LNCAP (cell line): ENCODE data around the gene FYCO1.

ENCODE experiments used
- TF ChIP-seq, protein P1 (sequence below): fragments of 450-650 bp; IDR thresholded peaks from 2 replicates; pipeline ENCODE4 v1.5.1; 2017; ENCODE audit warnings: mild to moderate bottlenecking

FYCO1 gene

DNA sequence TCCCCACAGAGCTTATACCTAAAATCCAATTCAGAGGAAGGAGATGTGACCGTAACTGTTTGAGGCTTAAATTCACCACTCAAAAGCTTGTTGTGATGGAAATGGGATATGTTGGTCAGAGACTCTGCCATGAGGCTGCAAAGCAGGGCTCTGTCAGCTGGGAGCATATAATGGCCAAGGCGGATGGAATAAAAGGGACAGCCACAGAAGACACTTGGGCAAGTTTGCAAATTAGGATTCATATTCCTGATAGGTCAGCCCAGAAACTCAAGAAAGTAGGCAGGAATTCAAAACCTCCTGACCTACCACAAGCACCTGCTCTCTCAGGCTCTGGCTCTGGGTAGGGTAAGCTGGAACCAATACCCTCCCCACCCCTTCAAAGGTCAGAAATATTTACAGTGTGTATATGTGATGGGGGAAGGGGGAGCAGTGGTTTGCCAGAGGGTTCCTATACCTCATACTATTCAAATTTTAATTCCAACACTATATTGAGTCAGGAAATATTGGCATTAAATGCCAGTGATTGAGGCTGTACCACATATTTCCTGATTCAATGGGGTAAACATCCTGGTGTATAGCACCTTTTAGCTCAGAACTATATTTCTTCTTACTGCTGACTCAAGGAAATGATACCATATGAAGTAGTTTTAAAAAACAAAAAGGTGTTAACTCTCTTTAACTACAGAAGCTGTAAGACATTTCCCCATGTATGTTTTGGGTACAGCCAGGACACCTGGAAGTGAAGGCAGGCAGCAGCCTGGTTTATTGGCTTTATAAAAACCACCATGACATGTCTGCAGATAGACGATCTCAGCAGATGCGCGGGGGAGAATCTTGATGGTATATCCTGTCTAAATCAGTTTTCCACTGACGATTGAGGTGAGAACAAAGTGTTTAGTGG lies 19.2 kb downstream of the FYCO1 start:
- TF ChIP-seq, protein P1, sequence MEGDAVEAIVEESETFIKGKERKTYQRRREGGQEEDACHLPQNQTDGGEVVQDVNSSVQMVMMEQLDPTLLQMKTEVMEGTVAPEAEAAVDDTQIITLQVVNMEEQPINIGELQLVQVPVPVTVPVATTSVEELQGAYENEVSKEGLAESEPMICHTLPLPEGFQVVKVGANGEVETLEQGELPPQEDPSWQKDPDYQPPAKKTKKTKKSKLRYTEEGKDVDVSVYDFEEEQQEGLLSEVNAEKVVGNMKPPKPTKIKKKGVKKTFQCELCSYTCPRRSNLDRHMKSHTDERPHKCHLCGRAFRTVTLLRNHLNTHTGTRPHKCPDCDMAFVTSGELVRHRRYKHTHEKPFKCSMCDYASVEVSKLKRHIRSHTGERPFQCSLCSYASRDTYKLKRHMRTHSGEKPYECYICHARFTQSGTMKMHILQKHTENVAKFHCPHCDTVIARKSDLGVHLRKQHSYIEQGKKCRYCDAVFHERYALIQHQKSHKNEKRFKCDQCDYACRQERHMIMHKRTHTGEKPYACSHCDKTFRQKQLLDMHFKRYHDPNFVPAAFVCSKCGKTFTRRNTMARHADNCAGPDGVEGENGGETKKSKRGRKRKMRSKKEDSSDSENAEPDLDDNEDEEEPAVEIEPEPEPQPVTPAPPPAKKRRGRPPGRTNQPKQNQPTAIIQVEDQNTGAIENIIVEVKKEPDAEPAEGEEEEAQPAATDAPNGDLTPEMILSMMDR: no peak

DNA sequence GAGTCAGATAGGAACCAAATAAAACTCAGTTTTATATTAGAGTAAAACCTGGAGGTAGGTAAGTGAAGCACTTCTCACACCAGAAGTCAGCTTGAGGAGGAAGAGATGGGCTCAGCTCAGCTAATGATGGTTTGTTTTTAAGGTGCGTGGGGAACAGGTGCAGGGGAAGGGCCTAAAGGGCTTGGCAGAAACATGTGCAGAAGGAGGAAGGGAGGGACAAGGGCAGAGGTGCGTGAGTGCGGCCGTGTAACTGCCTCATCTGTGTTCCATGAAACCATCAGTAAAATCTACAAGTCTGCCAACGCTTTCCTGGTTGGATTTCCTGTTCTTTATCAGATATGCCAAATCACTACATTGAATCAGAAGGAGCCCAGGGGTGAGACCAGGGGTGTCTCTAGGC lies 19.9 kb downstream of the FYCO1 start:
- TF ChIP-seq, protein P1: no peak

DNA sequence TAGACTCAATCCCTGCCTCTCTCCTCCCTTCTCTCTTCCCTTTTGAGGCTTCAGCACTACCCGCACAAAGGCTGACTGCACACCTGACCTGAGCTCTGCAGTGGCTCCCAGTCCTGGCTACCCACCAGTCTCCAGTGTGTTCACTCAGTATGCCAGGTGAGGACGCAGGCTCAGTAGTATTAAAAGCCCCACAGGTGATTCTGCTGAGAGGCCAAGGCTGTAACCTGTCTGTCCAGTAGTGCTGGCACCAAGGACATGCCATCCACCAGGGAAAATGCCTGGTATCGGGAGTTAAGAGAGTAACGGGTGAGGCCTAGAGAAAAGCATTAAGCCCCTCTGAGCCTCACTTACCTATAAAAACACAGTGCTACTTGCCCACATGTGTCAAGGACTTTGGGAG lies 20.9 kb downstream of the FYCO1 start:
- TF ChIP-seq, protein P1: no peak

DNA sequence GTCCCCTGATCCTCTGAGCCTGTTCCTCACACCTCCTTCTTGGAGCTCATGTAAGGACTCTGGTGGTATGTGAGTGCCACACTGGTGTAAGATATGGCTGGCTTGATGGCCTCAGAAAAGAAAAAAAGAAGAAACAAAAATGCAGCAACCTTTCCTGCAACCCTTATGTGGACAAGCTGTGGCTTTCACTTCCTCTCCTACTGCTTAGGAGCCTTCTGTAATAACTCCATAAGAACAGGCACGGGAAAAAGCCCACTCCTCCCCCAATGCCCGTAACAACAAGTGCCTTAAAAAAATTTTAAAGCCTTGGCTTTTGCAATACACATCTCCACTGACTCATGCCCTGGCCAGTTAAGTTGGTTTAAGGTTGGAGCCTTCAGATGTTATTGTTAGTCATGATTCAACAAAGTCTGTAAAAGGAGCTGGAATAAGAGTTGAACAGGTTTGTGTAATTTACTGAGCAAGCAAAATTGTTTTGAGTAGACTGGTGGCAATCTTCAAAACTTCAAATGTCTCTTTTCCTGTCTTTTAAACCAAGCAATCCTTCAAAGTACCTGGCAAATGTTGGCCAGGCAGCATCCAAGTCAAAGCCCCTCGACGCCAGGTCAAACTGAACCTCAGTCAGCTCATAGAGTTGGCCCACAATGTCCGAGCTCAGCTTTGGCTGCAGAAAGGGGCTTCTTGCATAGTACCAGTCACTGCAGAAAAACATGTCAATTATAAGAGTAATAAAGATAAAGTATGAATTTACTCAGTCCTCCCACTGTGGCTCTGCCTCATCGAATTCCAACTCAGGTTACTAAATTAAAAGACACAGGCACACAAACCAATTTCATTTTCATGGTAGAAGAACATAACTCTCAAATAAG lies 22.9 kb downstream of the FYCO1 start:
- TF ChIP-seq, protein P1: no peak

DNA sequence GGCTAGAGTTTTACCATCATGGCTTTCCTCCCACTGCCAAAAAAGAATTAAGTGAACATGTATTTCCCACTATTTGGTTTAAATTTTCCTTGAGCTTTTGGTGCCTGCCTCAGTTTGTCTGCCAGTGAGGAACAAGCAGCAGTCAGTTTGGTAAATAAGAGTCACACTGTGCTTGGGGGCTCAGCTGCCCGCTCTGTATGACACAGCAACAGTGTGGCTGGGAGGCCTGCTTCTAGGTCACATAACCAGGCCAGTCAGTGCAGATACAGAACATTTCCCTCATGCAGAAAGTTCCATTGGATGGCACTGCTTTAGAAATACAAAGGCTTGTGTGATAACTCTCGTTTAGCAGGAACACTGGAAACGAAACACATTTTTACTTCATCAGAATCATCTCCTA lies 25.7 kb downstream of the FYCO1 start:
- TF ChIP-seq, protein P1: no peak

DNA sequence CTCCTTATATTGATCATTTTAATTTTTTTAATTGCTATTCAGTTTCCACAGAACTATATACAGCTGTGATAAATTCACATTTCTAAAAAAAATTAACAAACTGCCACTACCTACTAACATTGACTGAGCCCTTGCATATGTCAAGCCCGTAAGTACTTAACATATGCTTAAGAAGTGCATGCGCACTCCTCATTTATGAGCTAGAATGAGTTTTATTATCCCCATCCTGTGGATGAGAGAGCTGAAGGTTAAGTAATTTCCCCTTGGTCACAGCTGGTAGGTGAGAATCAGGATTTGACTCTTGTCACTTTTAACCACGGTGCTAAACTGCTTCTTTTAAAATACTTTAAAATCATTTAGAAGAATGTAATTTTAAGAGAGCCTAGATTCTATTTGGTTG lies 26.5 kb downstream of the FYCO1 start:
- TF ChIP-seq, protein P1: no peak

DNA sequence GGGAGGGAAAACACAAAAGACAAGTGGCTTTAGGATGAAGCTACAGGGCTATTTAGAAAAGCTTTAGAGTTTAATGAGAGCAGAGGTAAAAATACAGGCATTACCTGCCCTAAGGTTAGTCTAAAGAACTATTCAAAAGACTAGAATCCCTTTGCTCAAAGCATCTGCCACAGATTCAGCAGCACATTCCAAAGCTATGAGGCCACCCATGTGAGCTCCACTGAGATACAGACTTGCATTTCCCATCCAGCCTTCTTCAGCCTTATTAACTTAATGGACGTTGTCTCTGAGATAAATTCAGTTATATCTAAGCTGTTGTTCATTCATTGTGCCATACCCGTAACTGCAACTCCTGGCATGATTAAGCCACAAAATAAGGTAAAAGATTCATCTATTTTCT lies 26.9 kb downstream of the FYCO1 start:
- TF ChIP-seq, protein P1: no peak
